ENCODE measurements around the gene RNF220.
A peak's percentile ranks its signal among the peaks of the same experiment; 100 is the strongest.

The RNF220 gene

GRCh38 chr1:44611419-44611818 lies 206.4 kb downstream of the RNF220 start:
- no peak for DNase-seq (ENCODE audit: low read depth)

GRCh38 chr1:44611866-44612265 lies 206.8 kb downstream of the RNF220 start:
- DNase-seq (ENCODE audit: low read depth) = no peak

GRCh38 chr1:44613941-44614340 lies 208.9 kb downstream of the RNF220 start:
- DNase-seq (ENCODE audit: low read depth) = no peak

GRCh38 chr1:44616284-44616990 lies 211.4 kb downstream of the RNF220 start:
- no peak for DNase-seq (ENCODE audit: low read depth)

- no peak for DNase-seq (ENCODE audit: low read depth)
Measured at GRCh38 chr1:44616991-44617702, 212.1 kb downstream of the RNF220 start.

GRCh38 chr1:44617703-44618029 lies 212.6 kb downstream of the RNF220 start:
- DNase-seq (ENCODE audit: low read depth) = no peak

- DNase-seq (ENCODE audit: low read depth) = no peak
Measured at GRCh38 chr1:44619261-44619900, 214.3 kb downstream of the RNF220 start.

- no peak for DNase-seq (ENCODE audit: low read depth)
Measured at GRCh38 chr1:44620072-44620471, 215.0 kb downstream of the RNF220 start.

GRCh38 chr1:44621841-44622286 lies 216.8 kb downstream of the RNF220 start:
- no peak for DNase-seq (ENCODE audit: low read depth)

GRCh38 chr1:44624268-44624901 lies 219.3 kb downstream of the RNF220 start:
- no peak for DNase-seq (ENCODE audit: low read depth)

GRCh38 chr1:44625348-44625747 lies 220.3 kb downstream of the RNF220 start:
- no peak for DNase-seq (ENCODE audit: low read depth)

- no peak for DNase-seq (ENCODE audit: low read depth)
Measured at GRCh38 chr1:44628962-44629756, 224.1 kb downstream of the RNF220 start.

GRCh38 chr1:44630116-44630515 lies 225.1 kb downstream of the RNF220 start:
- DNase-seq (ENCODE audit: low read depth) = no peak

GRCh38 chr1:44631333-44631646 lies 226.2 kb downstream of the RNF220 start:
- DNase-seq (ENCODE audit: low read depth) = no peak

- DNase-seq (ENCODE audit: low read depth) = peak; percentile 83
Measured at GRCh38 chr1:44631647-44632539, 226.8 kb downstream of the RNF220 start.

GRCh38 chr1:44632598-44632997 lies 227.5 kb downstream of the RNF220 start:
- DNase-seq (ENCODE audit: low read depth) = no peak

GRCh38 chr1:44634606-44635189 lies 229.6 kb downstream of the RNF220 start:
- DNase-seq (ENCODE audit: low read depth) = no peak

GRCh38 chr1:44635439-44635838 lies 230.4 kb downstream of the RNF220 start:
- no peak for DNase-seq (ENCODE audit: low read depth)

- no peak for DNase-seq (ENCODE audit: low read depth)
Measured at GRCh38 chr1:44636083-44636687, 231.1 kb downstream of the RNF220 start.

All from activated gamma-delta T cell treated with anti-CD3 and anti-CD28 coated beads, Interleukin-2, amount 50 U/mL, for 16 hours (primary cell).